ENCODE results near the gene GALNTL6. TPM values are rescaled to one million over a fixed set of nuclear protein-coding genes. Genes with fewer than 3 reads are reported as not detected.

Gene GALNTL6
- total RNA-seq, 1 donor from 2014 or later, result 0.61 TPM

DNA sequence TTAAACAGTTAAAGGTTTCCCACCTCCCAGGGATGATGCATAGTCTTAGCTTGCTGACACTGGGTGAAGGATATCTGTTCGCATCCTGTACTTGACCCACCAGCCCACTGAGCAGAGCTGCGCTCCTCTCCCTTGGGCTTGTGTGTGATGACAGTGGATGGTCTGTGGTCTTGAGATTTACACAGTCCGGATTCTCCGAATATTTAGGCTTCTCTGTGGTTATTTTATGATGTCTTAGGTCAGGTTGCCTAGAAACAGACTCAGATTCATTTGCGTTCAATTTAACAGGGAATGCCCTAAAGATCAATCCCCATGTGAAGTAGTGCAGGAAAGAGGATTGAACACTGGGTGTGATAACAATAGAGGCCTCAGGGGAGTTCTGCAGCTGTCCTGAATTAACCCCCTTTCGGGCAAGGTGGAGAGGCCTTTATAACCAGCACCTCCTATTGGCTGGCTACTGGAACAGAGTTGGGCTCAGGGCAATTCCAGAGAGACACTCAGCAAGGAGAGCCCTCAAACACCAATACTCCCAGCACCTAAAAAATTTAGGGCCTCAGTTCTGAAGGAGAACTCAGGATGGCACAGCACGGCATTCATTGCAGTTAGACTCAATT, 702.2 kb downstream of the GALNTL6 start:
- H3K27ac Mint-ChIP-seq (ENCODE audit: unreplicated experiment), result peak overlapping the region; percentile 80
- H3K36me3 ChIP-seq (ENCODE audit: insufficient read depth, low read length), result no peaks in the 10 kb centered on the region
- H3K27ac ChIP-seq (ENCODE audit: low read depth, low read length), result no peak overlapping the region
- DNase-seq (ENCODE audit: low read depth) (peak; percentile 54), FAIRE-seq (no peak)
- H2AFZ ChIP-seq (ENCODE audit: low read depth, low read length), result no peak overlapping the region
- no peaks in the 10 kb centered on the region for H3K27me3 Mint-ChIP-seq (ENCODE audit: low read depth, unreplicated experiment)
- no peak overlapping the region for H3K9ac ChIP-seq (ENCODE audit: low read length)
- no peaks in the 10 kb centered on the region for H3K79me2 ChIP-seq (ENCODE audit: insufficient read depth, low read length)
- H3K4me3 Mint-ChIP-seq (ENCODE audit: unreplicated experiment), result no peak overlapping the region
- peaks cover 13% of the 10 kb centered on the region for H3K4me1 Mint-ChIP-seq (ENCODE audit: low read depth, unreplicated experiment)
- H3K4me2 ChIP-seq (ENCODE audit: low read length), result peak overlapping the region; percentile 10
- peaks cover 4% of the 10 kb centered on the region for H3K9me3 Mint-ChIP-seq (ENCODE audit: unreplicated experiment)
- H3K27me3 ChIP-seq (ENCODE audit: insufficient read depth, low read length), result no peaks in the 10 kb centered on the region
- no peaks in the 10 kb centered on the region for H3K4me1 ChIP-seq (ENCODE audit: insufficient read depth, low read length)
- TF ChIP-seq CTCF (IDR thresholded peaks at IDR 0.05; ENCODE audit: insufficient read depth, low read depth, low read length) (no peak), EZH2 (IDR thresholded peaks at IDR 0.05; ENCODE audit: insufficient read depth, low read length) (no peak)
- H3K4me3 ChIP-seq (ENCODE audit: insufficient read depth, low read depth, low read length), result no peak overlapping the region
- H3K36me3 Mint-ChIP-seq (ENCODE audit: low read depth, unreplicated experiment), result no peaks in the 10 kb centered on the region
- no peaks in the 10 kb centered on the region for H4K20me1 ChIP-seq (ENCODE audit: insufficient read depth, low read length)
- no peaks in the 10 kb centered on the region for H3K9me3 ChIP-seq (ENCODE audit: insufficient read depth, low read depth, low read length)

DNA sequence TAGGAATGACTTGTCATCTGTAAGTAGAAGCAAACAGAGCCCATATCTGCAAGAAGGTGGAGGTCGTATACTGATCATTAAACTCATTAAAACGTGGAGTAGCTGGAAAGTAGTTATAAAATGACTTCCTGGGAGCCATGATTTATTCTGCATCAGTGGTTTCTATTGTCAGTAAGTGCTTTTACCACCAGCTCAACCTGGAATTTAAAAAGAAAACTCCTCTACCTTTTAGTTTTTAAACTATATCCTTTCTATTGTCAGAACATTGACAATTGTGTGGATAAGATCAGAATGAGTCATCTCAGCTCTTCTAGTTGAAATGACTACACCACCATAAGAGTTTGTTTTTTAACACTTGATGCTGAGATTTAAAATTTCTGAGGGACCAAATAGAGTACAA, 704.2 kb downstream of the GALNTL6 start:
- H3K27ac ChIP-seq (ENCODE audit: low read depth, low read length), result no peak overlapping the region
- no peak overlapping the region for H3K4me3 ChIP-seq (ENCODE audit: insufficient read depth, low read depth, low read length)
- no peaks in the 10 kb centered on the region for H3K36me3 ChIP-seq (ENCODE audit: insufficient read depth, low read length)
- H3K79me2 ChIP-seq (ENCODE audit: insufficient read depth, low read length), result no peaks in the 10 kb centered on the region
- Mint-ChIP-seq H3K36me3 (ENCODE audit: low read depth, unreplicated experiment) (no peaks in the 10 kb centered on the region), H3K9me3 (ENCODE audit: unreplicated experiment) (peaks cover 3% of the 10 kb centered on the region), H3K27me3 (ENCODE audit: low read depth, unreplicated experiment) (no peaks in the 10 kb centered on the region), H3K4me3 (ENCODE audit: unreplicated experiment) (no peak overlapping the region), H3K4me1 (ENCODE audit: low read depth, unreplicated experiment) (peaks cover 13% of the 10 kb centered on the region), H3K27ac (ENCODE audit: unreplicated experiment) (no peak overlapping the region)
- DNase-seq (ENCODE audit: low read depth) (no peak), FAIRE-seq (no peak)
- no peaks in the 10 kb centered on the region for H4K20me1 ChIP-seq (ENCODE audit: insufficient read depth, low read length)
- no peaks in the 10 kb centered on the region for H3K9me3 ChIP-seq (ENCODE audit: insufficient read depth, low read depth, low read length)
- TF ChIP-seq CTCF (IDR thresholded peaks at IDR 0.05; ENCODE audit: insufficient read depth, low read depth, low read length) (no peak), EZH2 (IDR thresholded peaks at IDR 0.05; ENCODE audit: insufficient read depth, low read length) (no peak)
- H3K4me1 ChIP-seq (ENCODE audit: insufficient read depth, low read length), result no peaks in the 10 kb centered on the region
- H2AFZ ChIP-seq (ENCODE audit: low read depth, low read length), result no peak overlapping the region
- no peaks in the 10 kb centered on the region for H3K27me3 ChIP-seq (ENCODE audit: insufficient read depth, low read length)
- no peak overlapping the region for H3K9ac ChIP-seq (ENCODE audit: low read length)
- H3K4me2 ChIP-seq (ENCODE audit: low read length), result no peak overlapping the region

GRCh38 chr4:172521248-172521647, 708.0 kb downstream of the GALNTL6 start:
- H3K27ac Mint-ChIP-seq (ENCODE audit: unreplicated experiment), result no peak overlapping the region
- FAIRE-seq (no peak), DNase-seq (ENCODE audit: low read depth) (no peak)
- H3K4me1 Mint-ChIP-seq (ENCODE audit: low read depth, unreplicated experiment), result no peaks in the 10 kb centered on the region
- Histone ChIP-seq H3K27ac (ENCODE audit: low read depth, low read length) (no peak overlapping the region), H2AFZ (ENCODE audit: low read depth, low read length) (no peak overlapping the region), H3K36me3 (ENCODE audit: insufficient read depth, low read length) (no peaks in the 10 kb centered on the region), H4K20me1 (ENCODE audit: insufficient read depth, low read length) (no peaks in the 10 kb centered on the region), H3K4me3 (ENCODE audit: insufficient read depth, low read depth, low read length) (no peak overlapping the region), H3K4me1 (ENCODE audit: insufficient read depth, low read length) (no peaks in the 10 kb centered on the region), H3K4me2 (ENCODE audit: low read length) (no peak overlapping the region), H3K9ac (ENCODE audit: low read length) (no peak overlapping the region), H3K9me3 (ENCODE audit: insufficient read depth, low read depth, low read length) (no peaks in the 10 kb centered on the region), H3K79me2 (ENCODE audit: insufficient read depth, low read length) (no peaks in the 10 kb centered on the region), H3K27me3 (ENCODE audit: insufficient read depth, low read length) (no peaks in the 10 kb centered on the region)
- H3K9me3 Mint-ChIP-seq (ENCODE audit: unreplicated experiment), result no peaks in the 10 kb centered on the region
- TF ChIP-seq CTCF (IDR thresholded peaks at IDR 0.05; ENCODE audit: insufficient read depth, low read depth, low read length), result no peak
- TF ChIP-seq EZH2 (IDR thresholded peaks at IDR 0.05; ENCODE audit: insufficient read depth, low read length), result no peak
- H3K4me3 Mint-ChIP-seq (ENCODE audit: unreplicated experiment), result no peak overlapping the region
- no peaks in the 10 kb centered on the region for H3K36me3 Mint-ChIP-seq (ENCODE audit: low read depth, unreplicated experiment)
- no peaks in the 10 kb centered on the region for H3K27me3 Mint-ChIP-seq (ENCODE audit: low read depth, unreplicated experiment)
